ENCODE data around the gene TNXB.

DNA sequence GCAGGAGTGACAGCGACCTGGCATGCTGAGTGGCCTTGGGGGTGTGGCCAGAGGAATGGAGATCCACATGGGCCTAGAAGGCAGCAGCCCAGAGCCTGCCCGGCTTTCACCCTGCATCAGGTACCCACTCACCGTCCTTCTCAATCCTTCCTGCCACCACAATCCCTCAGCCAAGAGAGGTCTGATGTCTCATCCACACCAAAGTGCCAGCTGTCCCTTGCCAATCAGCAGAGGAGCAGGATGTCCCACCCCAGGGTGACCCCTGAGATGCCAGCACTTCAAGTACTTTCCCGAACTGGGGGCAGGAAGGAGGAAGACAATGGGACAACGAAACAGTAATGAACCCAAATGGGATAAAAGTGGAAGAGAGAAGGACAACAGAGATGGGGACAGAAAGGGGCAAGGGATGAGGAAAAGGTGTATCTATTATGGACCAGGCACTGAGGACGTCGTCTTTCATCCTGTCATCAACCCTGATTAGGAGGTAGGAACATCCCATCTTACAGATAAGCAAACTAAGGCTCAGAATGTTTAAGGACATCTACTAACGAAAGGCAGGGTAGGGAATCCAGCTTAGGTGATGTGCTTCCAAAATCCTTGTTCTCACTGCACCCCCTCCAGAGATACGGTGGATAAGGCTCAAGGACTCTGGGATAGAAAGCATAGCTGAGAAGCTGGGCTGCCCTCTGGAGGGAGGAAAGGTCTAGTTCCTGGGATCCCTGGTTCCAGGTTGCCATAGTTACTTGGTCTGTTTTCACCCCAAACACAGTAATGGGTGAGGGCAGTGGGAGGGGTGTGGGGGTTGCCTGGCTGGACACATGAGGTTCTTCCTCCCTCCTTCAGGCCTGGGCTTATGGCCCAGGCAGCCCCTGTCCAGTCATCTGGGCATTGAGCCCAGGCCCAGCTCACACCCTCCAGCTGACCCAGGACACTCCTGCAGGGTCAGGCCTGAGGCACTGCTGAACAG lies 4.5 kb upstream of the TNXB start:
- TF ChIP-seq, protein P1, sequence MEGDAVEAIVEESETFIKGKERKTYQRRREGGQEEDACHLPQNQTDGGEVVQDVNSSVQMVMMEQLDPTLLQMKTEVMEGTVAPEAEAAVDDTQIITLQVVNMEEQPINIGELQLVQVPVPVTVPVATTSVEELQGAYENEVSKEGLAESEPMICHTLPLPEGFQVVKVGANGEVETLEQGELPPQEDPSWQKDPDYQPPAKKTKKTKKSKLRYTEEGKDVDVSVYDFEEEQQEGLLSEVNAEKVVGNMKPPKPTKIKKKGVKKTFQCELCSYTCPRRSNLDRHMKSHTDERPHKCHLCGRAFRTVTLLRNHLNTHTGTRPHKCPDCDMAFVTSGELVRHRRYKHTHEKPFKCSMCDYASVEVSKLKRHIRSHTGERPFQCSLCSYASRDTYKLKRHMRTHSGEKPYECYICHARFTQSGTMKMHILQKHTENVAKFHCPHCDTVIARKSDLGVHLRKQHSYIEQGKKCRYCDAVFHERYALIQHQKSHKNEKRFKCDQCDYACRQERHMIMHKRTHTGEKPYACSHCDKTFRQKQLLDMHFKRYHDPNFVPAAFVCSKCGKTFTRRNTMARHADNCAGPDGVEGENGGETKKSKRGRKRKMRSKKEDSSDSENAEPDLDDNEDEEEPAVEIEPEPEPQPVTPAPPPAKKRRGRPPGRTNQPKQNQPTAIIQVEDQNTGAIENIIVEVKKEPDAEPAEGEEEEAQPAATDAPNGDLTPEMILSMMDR (conservative IDR thresholded peaks at IDR 0.05): no peak
- no peak for TF ChIP-seq ZFX (IDR thresholded peaks at IDR 0.05)

Measured in C4-2B (cell line).